Smooth muscle cell (in vitro differentiated cells): ENCODE data around the gene GNAT1. TPM values are rescaled to one million over a fixed set of nuclear protein-coding genes. Genes with fewer than 3 reads are reported as not detected.

Experiments
- DNase-seq: peaks from one replicate; lab custom pipeline; 2025; ENCODE audit not compliant: unreplicated experiment; lab: John Stamatoyannopoulos, UW
- H2AFZ ChIP-seq: fragments of 200-600 bp; sonication (generic); 2 replicates; pipeline ENCODE4 v1.6.0; 2016; ENCODE audit warnings: antibody characterized with exemption, low read depth, mild to moderate bottlenecking
- H3F3A ChIP-seq: fragments of 200-600 bp; sonication (generic); 2 replicates; pipeline ENCODE4 v1.6.0; 2017; ENCODE audit warnings: antibody characterized with exemption, low read depth
- H3K27ac ChIP-seq: fragments of 200-600 bp; sonication (generic); 2 replicates; pipeline ENCODE4 v1.5.1; 2016; ENCODE audit warnings: low read depth, mild to moderate bottlenecking
- H3K27me3 ChIP-seq: fragments of 200-600 bp; sonication (generic); 2 replicates; pipeline ENCODE4 v1.6.1; 2016; ENCODE audit warnings: low read depth, mild to moderate bottlenecking
- H3K36me3 ChIP-seq: fragments of 200-600 bp; sonication (generic); 2 replicates; pipeline ENCODE4 v1.5.1; 2016; ENCODE audit warnings: low read depth
- H3K4me1 ChIP-seq: fragments of 200-600 bp; sonication (generic); 2 replicates; pipeline ENCODE4 v1.5.1; 2016; ENCODE audit warnings: low read depth
- H3K4me2 ChIP-seq: fragments of 200-600 bp; sonication (generic); 2 replicates; pipeline ENCODE4 v1.6.0; 2016; ENCODE audit warnings: mild to moderate bottlenecking
- H3K4me3 ChIP-seq: fragments of 200-600 bp; sonication (generic); 2 replicates; pipeline ENCODE4 v1.5.1; 2016; ENCODE audit warnings: mild to moderate bottlenecking
- H3K79me2 ChIP-seq: fragments of 200-600 bp; sonication (generic); 2 replicates; pipeline ENCODE4 v1.6.0; 2016; ENCODE audit warnings: low read depth, mild to moderate bottlenecking
- H3K9ac ChIP-seq: fragments of 200-600 bp; sonication (generic); 2 replicates; pipeline ENCODE4 v1.6.0; 2016; ENCODE audit warnings: low read depth
- H3K9me3 ChIP-seq: fragments of 200-600 bp; sonication (generic); replicated peaks from 2 replicates; pipeline ENCODE4 v1.5.1; 2016; ENCODE audit warnings: low read depth
- H4K20me1 ChIP-seq: fragments of 200-600 bp; sonication (generic); 2 replicates; pipeline ENCODE4 v1.6.0; 2016; ENCODE audit warnings: low read depth
- CTCF ChIP-seq: fragments of 200-600 bp; sonication (generic); IDR thresholded peaks from 2 replicates; pipeline ENCODE4 v1.5.1; 2017; ENCODE audit warnings: borderline replicate concordance, mild to moderate bottlenecking, antibody characterized with exemption; ENCODE audit not compliant: insufficient read depth, poor library complexity, severe bottlenecking
- WGBS: methylation state at CpG from one replicate; pipeline ENCODE4 v1.1.7; 2016; ENCODE audit warnings: low lambda C conversion rate; 5-methylcytosine and 5-hydroxymethylcytosine counted together
- polyA plus RNA-seq: library from polyadenylated mRNA; unstranded; fragments of >200 nt; fragmentation: Nextera tagmentation; extraction: Ambion mirVana; gene quantifications from 2 replicates; pipeline ENCODE4 v1.2.1, GENCODE V29; 2016
- total RNA-seq: library from RNA; depleted of rRNA; stranded (reverse); fragments of >200 nt; gene quantifications from 2 replicates; pipeline ENCODE4 v1.2.3, GENCODE V29; 2014

Gene GNAT1
- total and polyA plus RNA-seq, 2 experiments from 2014 or later, result not detected

GRCh38 chr3:50151728-50152127 lies 39.7 kb upstream of the GNAT1 start:
- Histone ChIP-seq H3K27me3 (peaks cover 27% of the 10 kb centered on the region), H3K9ac (no peak overlapping the region), H3K9me3 (no peaks in the 10 kb centered on the region), H3K4me1 (peaks cover 18% of the 10 kb centered on the region), H2AFZ (no peak overlapping the region), H3K36me3 (no peaks in the 10 kb centered on the region), H3F3A (no peaks in the 10 kb centered on the region), H3K4me3 (no peak overlapping the region), H3K79me2 (no peaks in the 10 kb centered on the region), H3K27ac (no peak overlapping the region), H3K4me2 (no peak overlapping the region), H4K20me1 (peaks cover 5% of the 10 kb centered on the region)
- no peak for TF ChIP-seq CTCF
- 68% methylated on average over 5 of the region's 5 CpGs for WGBS
- no peak for DNase-seq

GRCh38 chr3:50153782-50154475 lies 37.5 kb upstream of the GNAT1 start:
- H3K4me1 ChIP-seq, result peaks cover 31% of the 10 kb centered on the region
- H3K9me3 ChIP-seq, result no peaks in the 10 kb centered on the region
- H3K36me3 ChIP-seq, result no peaks in the 10 kb centered on the region
- peak overlapping the region; percentile 91 for H3K4me2 ChIP-seq
- WGBS, result 36% methylated on average over 6 of the region's 9 CpGs
- no peaks in the 10 kb centered on the region for H3K79me2 ChIP-seq
- H3K27me3 ChIP-seq, result peaks cover 31% of the 10 kb centered on the region
- no peak for DNase-seq
- H3K27ac ChIP-seq, result no peak overlapping the region
- TF ChIP-seq CTCF, result no peak
- H4K20me1 ChIP-seq, result peaks cover 5% of the 10 kb centered on the region
- no peak overlapping the region for H2AFZ ChIP-seq
- H3K9ac ChIP-seq, result no peak overlapping the region
- no peaks in the 10 kb centered on the region for H3F3A ChIP-seq
- peak overlapping the region; percentile 63 for H3K4me3 ChIP-seq

GRCh38 chr3:50154476-50154839 lies 37.0 kb upstream of the GNAT1 start:
- Histone ChIP-seq H3K27me3 (peaks cover 31% of the 10 kb centered on the region), H4K20me1 (peaks cover 5% of the 10 kb centered on the region), H3K9ac (no peak overlapping the region), H3K79me2 (no peaks in the 10 kb centered on the region), H2AFZ (no peak overlapping the region), H3K27ac (no peak overlapping the region), H3K4me1 (peaks cover 31% of the 10 kb centered on the region), H3F3A (no peaks in the 10 kb centered on the region), H3K36me3 (no peaks in the 10 kb centered on the region), H3K9me3 (no peaks in the 10 kb centered on the region), H3K4me3 (peak overlapping the region; percentile 63), H3K4me2 (peak overlapping the region; percentile 91)
- DNase-seq, result no peak
- WGBS, result 7% methylated on average over 34 of the region's 34 CpGs
- peak; percentile 8 for TF ChIP-seq CTCF
